GM12878 (cell line): ENCODE data around the gene CD2AP. TPM values are rescaled to one million over a fixed set of nuclear protein-coding genes. Genes with fewer than 3 reads are reported as not detected.

Experiments
- ATAC-seq: fragments of 200-7000 bp; cut with Tn5 transposase; 3 replicates; pipeline ENCODE4 v1.9.1; 2020; ENCODE audit warnings: mild to moderate bottlenecking, moderate library complexity
- BruUV-seq: library from RNA; stranded (reverse); fragments of 400-500 nt; replicated peaks from 2 replicates; lab custom pipeline; 2021; lab: Mats Ljungman, UMichigan
- CTCF ChIA-PET: fragments of 300-600 bp; sonication (Branson Sonifier 250); formaldehyde crosslinking; extraction: SDS; loops from one replicate; lab custom pipeline; 2021; ENCODE audit warnings: inconsistent platforms; lab: Yijun Ruan, JAX
- POLR2A ChIA-PET: fragments of 350-600 bp; formaldehyde crosslinking; extraction: SDS; loops from one replicate; lab custom pipeline; 2021; ENCODE audit warnings: inconsistent platforms; lab: Charles Lee
- RAD21 ChIA-PET: fragments of 300-600 bp; sonication (Branson Sonifier 250); formaldehyde crosslinking; loops from one replicate; lab custom pipeline; 2023; ENCODE audit warnings: antibody characterized with exemption; ENCODE audit not compliant: unreplicated experiment; lab: Charles Lee
- SMC1A ChIA-PET: fragments of 300-600 bp; sonication (Branson Sonifier 250); formaldehyde crosslinking; loops from one replicate; lab custom pipeline; 2023; ENCODE audit not compliant: unreplicated experiment, uncharacterized antibody; lab: Charles Lee
- DNase-seq: peaks from one replicate; pipeline ENCODE4 v3.0.0-alpha.2; 2011; ENCODE audit warnings: low read depth, low spot score
- FAIRE-seq: peaks from 3 replicates; lab custom pipeline; 2011; peaks lifted over from hg19 to GRCh38; lab: Jason Lieb, UNC
- H2AFZ ChIP-seq: 2 replicates; pipeline ENCODE4 v1.6.0; 2011; ENCODE audit warnings: low read depth, low read length, control low read depth; ENCODE audit not compliant: control insufficient read depth
- H3K27ac ChIP-seq: 2 replicates; pipeline ENCODE4 v1.5.1; 2011; ENCODE audit warnings: control low read depth; ENCODE audit not compliant: control insufficient read depth, insufficient read depth
- H3K27me3 ChIP-seq, 2 experiments: replicated peaks in 1 of 2; 2 replicates each; pipeline versions ENCODE4 v1.6.0 to v1.6.1; 2011; ENCODE audit warnings: low read length in 1 of 2; ENCODE audit not compliant: control insufficient read depth in 2 of 2, insufficient read depth in 2 of 2
- H3K36me3 ChIP-seq, 2 experiments: 2 replicates each; pipeline ENCODE4 v1.5.1; 2011; ENCODE audit warnings: low read length in 1 of 2; ENCODE audit not compliant: control insufficient read depth in 2 of 2, insufficient read depth in 2 of 2
- H3K4me1 ChIP-seq: 2 replicates; pipeline ENCODE4 v1.6.1; 2011; ENCODE audit warnings: mild to moderate bottlenecking, low read length, moderate library complexity, mixed read lengths; ENCODE audit not compliant: control insufficient read depth, insufficient read depth
- H3K4me2 ChIP-seq: 2 replicates; pipeline ENCODE4 v1.6.0; 2011; ENCODE audit warnings: control low read depth; ENCODE audit not compliant: control insufficient read depth, insufficient read depth
- H3K4me3 ChIP-seq: fragments of 200-600 bp; sonication (generic); 2 replicates; pipeline ENCODE4 v1.5.1; 2016
- H3K79me2 ChIP-seq: 2 replicates; pipeline ENCODE4 v1.6.0; 2011; ENCODE audit warnings: low read length; ENCODE audit not compliant: control insufficient read depth, insufficient read depth
- H3K9ac ChIP-seq: 2 replicates; pipeline ENCODE4 v1.8.0; 2011; ENCODE audit warnings: low read length, control low read depth, mixed read lengths; ENCODE audit not compliant: control insufficient read depth, insufficient read depth
- H3K9me3 ChIP-seq: replicated peaks from 3 replicates; pipeline ENCODE4 v1.5.1; 2011; ENCODE audit warnings: mild to moderate bottlenecking, low read length; ENCODE audit not compliant: control insufficient read depth, insufficient read depth
- H4K20me1 ChIP-seq: 2 replicates; pipeline ENCODE4 v1.6.0; 2011; ENCODE audit not compliant: control insufficient read depth, insufficient read depth
- CBX5 ChIP-seq: sonication (generic); IDR thresholded peaks from 2 replicates; pipeline ENCODE4 v1.6.1; 2016; ENCODE audit warnings: low read depth, moderate library complexity, mild to moderate bottlenecking, inconsistent platforms
- CREM ChIP-seq: IDR thresholded peaks from 2 replicates; pipeline ENCODE4 v1.6.1; 2014; ENCODE audit warnings: antibody characterized with exemption, low read depth
- CTCF ChIP-seq, 3 experiments: IDR thresholded peaks in 2 of 3; conservative IDR thresholded peaks in 1 of 3; 2 replicates each; pipeline ENCODE4 v1.5.1; 2011; ENCODE audit warnings: low read depth in 3 of 3, low read length in 3 of 3, mild to moderate bottlenecking in 3 of 3, control low read depth in 2 of 3, moderate library complexity in 2 of 3, inconsistent platforms in 1 of 3, mixed read lengths in 1 of 3; ENCODE audit not compliant: control insufficient read depth in 2 of 3, insufficient read depth in 1 of 3; ENCODE audit errors: extremely low read depth in 1 of 3
- ELK1 ChIP-seq: IDR thresholded peaks from 2 replicates; pipeline ENCODE4 v1.6.1; 2012; ENCODE audit warnings: low read depth, low read length, improper control_type of control experiment
- EP300 ChIP-seq, 2 experiments: fragments of 150-350 bp in 1 of 2; IDR thresholded peaks; 2 replicates each; pipeline ENCODE4 v1.6.1; 2011 to 2012; ENCODE audit warnings: low read depth in 2 of 2, low read length in 2 of 2, borderline replicate concordance in 1 of 2, improper control_type of control experiment in 1 of 2, inconsistent platforms in 1 of 2; ENCODE audit not compliant: control insufficient read depth in 1 of 2
- FOS ChIP-seq: IDR thresholded peaks from 3 replicates; pipeline ENCODE4 v1.6.1; 2011; ENCODE audit warnings: borderline replicate concordance; ENCODE audit not compliant: insufficient read length; ENCODE audit errors: extremely low read depth
- GATAD2B ChIP-seq: fragments of 450-650 bp; conservative IDR thresholded peaks from 2 replicates; pipeline ENCODE4 v1.6.1; 2017; ENCODE audit warnings: low read depth, mild to moderate bottlenecking, moderate library complexity
- MXI1 ChIP-seq: fragments of 150-350 bp; IDR thresholded peaks from 2 replicates; pipeline ENCODE4 v1.6.1; 2011; ENCODE audit warnings: low read depth, mild to moderate bottlenecking, inconsistent platforms, low read length, improper control_type of control experiment
- PML ChIP-seq: IDR thresholded peaks from 2 replicates; pipeline ENCODE4 v1.6.1; 2012; ENCODE audit warnings: low read length, inconsistent platforms
- POLR2AphosphoS2 ChIP-seq: IDR thresholded peaks from 2 replicates; pipeline ENCODE4 v1.6.1; 2011; ENCODE audit warnings: low read depth, mild to moderate bottlenecking, low read length, improper control_type of control experiment, moderate library complexity
- POLR2AphosphoS5 ChIP-seq: IDR thresholded peaks from 2 replicates; pipeline ENCODE4 v1.6.1; 2011; ENCODE audit warnings: mild to moderate bottlenecking, low read length, inconsistent platforms
- SP1 ChIP-seq: IDR thresholded peaks from one replicate; pipeline ENCODE4 v1.6.1; 2011; ENCODE audit warnings: low read depth, low read length
- USF2 ChIP-seq: IDR thresholded peaks from 2 replicates; pipeline ENCODE4 v1.6.1; 2011; ENCODE audit warnings: low read depth, low read length, improper control_type of control experiment, borderline replicate concordance
- ZSCAN29 ChIP-seq: fragments of 450-650 bp; IDR thresholded peaks from 2 replicates; pipeline ENCODE4 v1.6.1; 2017; ENCODE audit warnings: mild to moderate bottlenecking, moderate library complexity
- WGBS: methylation state at CpG from one replicate; pipeline ENCODE4 v1.1.6; 2016; ENCODE audit warnings: low lambda C conversion rate; ENCODE audit not compliant: insufficient replicate concordance, insufficient coverage; ENCODE audit errors: missing lambda C conversion rate; 5-methylcytosine and 5-hydroxymethylcytosine counted together
- in situ Hi-C: fragments of 300-500 bp; cut with MboI; formaldehyde crosslinking; loops from 9 replicates; pipeline ENCODE4 v1.14.3; 2018; ENCODE audit warnings: mixed read lengths
- intact Hi-C: fragments of 100-400 bp; cut with micrococcal nuclease; formaldehyde crosslinking; loops from one replicate; pipeline ENCODE4 v1.14.2; 2022; ENCODE audit not compliant: unreplicated experiment
- polyA plus RNA-seq, 11 experiments: library from polyadenylated mRNA; depleted of rRNA in 4 of 11; unstranded in 6 of 11; stranded (reverse) in 5 of 11; fragments of >200 nt; fragmentation: Nextera tagmentation in 4 of 11; fragmentation: Illumina TruSeq in 1 of 11; extraction: Ambion mirVana in 4 of 11; extraction: Trizol in 1 of 11; gene quantifications; 1 replicate in 1 of 11; 2 replicates in 10 of 11; pipeline versions ENCODE4 v1.2.1 to v1.2.3, GENCODE V29; 2011 to 2016; ENCODE audit warnings: inconsistent platforms in 2 of 11, missing spikeins in 2 of 11, low read depth in 1 of 11
- total RNA-seq, 4 experiments: library from RNA; depleted of rRNA in 3 of 4; stranded (reverse); fragments of >200 nt in 3 of 4; fragmentation: Illumina TruSeq in 1 of 4; extraction: Trizol in 1 of 4; gene quantifications; 2 replicates each; pipeline versions ENCODE4 v1.2.1 to v1.2.3, GENCODE V29; 2013 to 2021

Gene CD2AP
- total and polyA plus RNA-seq, 10 of the 15 experiments (the other 5 are each of a cell fraction or from before 2014, with no cell fraction given) = 5.4 to 46.6 (median 20.9) TPM

- CTCF ChIA-PET = interaction anchor here (1.5 to 2.4 kb wide), 2 partner anchors 17 to 23 kb away, joined by 3 to 9 read pairs; no protein-coding TSS in a partner anchor
- Histone ChIP-seq H3K27ac (no peak overlapping the region), H3K79me2 (peaks cover 84% of the 10 kb centered on the region), H4K20me1 (no peaks in the 10 kb centered on the region), H3K4me2 (no peak overlapping the region), H3K9ac (no peak overlapping the region), H3K9me3 (no peaks in the 10 kb centered on the region), H3K27me3 (no peaks in the 10 kb centered on the region), H3K4me1 (peaks cover 10% of the 10 kb centered on the region), H3K36me3 (no peaks in the 10 kb centered on the region), H2AFZ (no peak overlapping the region), H3K4me3 (no peak overlapping the region)
- in situ Hi-C loops = no loop called here
- no TSS peak for BruUV-seq
- POLR2A ChIA-PET = interaction anchor here (2.0 kb wide), 1 partner anchor 7 kb away, joined by 5 read pairs; the partner anchor contains the start of gene CD2AP
- no peak for FAIRE-seq
- RAD21 ChIA-PET = interaction anchor here (1.0 to 1.6 kb wide), 3 partner anchors 35 to 115 kb away, joined by 3 to 5 read pairs (median 3); no protein-coding TSS in a partner anchor
- ATAC-seq = no peak
- SMC1A ChIA-PET = interaction anchor here (0.9 to 4.3 kb wide), 9 partner anchors 9 to 109 kb away, joined by 3 to 21 read pairs (median 5); no protein-coding TSS in a partner anchor
- intact Hi-C loops = no loop called here
- no peak for DNase-seq
- no peak for TF ChIP-seq SP1
- TF ChIP-seq ELK1 = no peak
- no peak for TF ChIP-seq MXI1
- TF ChIP-seq POLR2AphosphoS5 = no peak
- no peak for TF ChIP-seq USF2
- TF ChIP-seq ZSCAN29 = no peak
- TF ChIP-seq PML = no peak
- no peak for TF ChIP-seq EP300 (IDR thresholded peaks at IDR 0.05; ENCODE audit: borderline replicate concordance in 1 of 2, control insufficient read depth in 1 of 2, low read depth in 2 of 2, low read length in 2 of 2)
- no peak for TF ChIP-seq CTCF (IDR thresholded peaks at IDR 0.05 in 2 of 3, conservative IDR thresholded peaks at IDR 0.05 in 1 of 3; ENCODE audit: control insufficient read depth in 2 of 3, extremely low read depth in 1 of 3, insufficient read depth in 1 of 3, low read depth in 3 of 3, low read length in 3 of 3)
- no peak for TF ChIP-seq CBX5
- TF ChIP-seq POLR2AphosphoS2 = no peak
- TF ChIP-seq CREM = no peak
- no peak for TF ChIP-seq GATAD2B
- TF ChIP-seq FOS = no peak
- WGBS = 71% methylated on average over 2 of the region's 2 CpGs
These were observed 7.5 kb downstream of the CD2AP start for GRCh38 chr6:47485083-47485482.
